Measurements from ENCODE around the gene KHDC1L. TPM values are rescaled to one million over a fixed set of nuclear protein-coding genes. Genes with fewer than 3 reads are reported as not detected.

The KHDC1L gene
- total RNA-seq, 1 experiment from 2014 or later: not detected

GRCh38 chr6:73207221-73207837 lies 18.0 kb downstream of the KHDC1L start:
- H3K27me3 Mint-ChIP-seq (ENCODE audit: low read depth): peaks cover 2% of the 10 kb centered on the region; the same call in 1 of the 2 replicates
- no peaks in the 10 kb centered on the region for H4K20me1 ChIP-seq (ENCODE audit: control insufficient read depth, insufficient read depth, insufficient read length)
- H3K9me3 Mint-ChIP-seq: peaks cover 17 to 20% of the 10 kb centered on the region in 2 experiments
- H2BK12ac ChIP-seq (ENCODE audit: insufficient read length, low read depth, low read length): no peak overlapping the region
- H2AFZ ChIP-seq (ENCODE audit: low read length): no peak overlapping the region
- TF ChIP-seq CTCF (conservative IDR thresholded peaks at IDR 0.05): no peak
- peaks cover 8 to 20% (median 12%) of the 10 kb centered on the region in 3 experiments; a peak in 6 of 7 replicates for H3K36me3 Mint-ChIP-seq (ENCODE audit: insufficient read depth in 1 of 3, low read depth in 3 of 3)
- DNase-seq: no peak
- H4K91ac ChIP-seq (ENCODE audit: insufficient read length, low read depth, low read length): no peak overlapping the region
- H3T11ph ChIP-seq (ENCODE audit: low read length): no peak overlapping the region
- peaks cover 6% of the 10 kb centered on the region for H3K4me1 ChIP-seq (ENCODE audit: insufficient read depth, low read length)
- H3K79me2 ChIP-seq (ENCODE audit: insufficient read depth, low read length): no peaks in the 10 kb centered on the region
- H3K18ac ChIP-seq (ENCODE audit: insufficient read length, low read depth, low read length): no peak overlapping the region
- no peak overlapping the region for H2BK20ac ChIP-seq (ENCODE audit: low read depth, low read length, poor library complexity, severe bottlenecking)
- H3K4me3 Mint-ChIP-seq: no peak overlapping the region
- no peaks in the 10 kb centered on the region for H3K79me1 ChIP-seq (ENCODE audit: insufficient read depth, low read depth, low read length, poor library complexity, severe bottlenecking)
- no peak overlapping the region for H2AK5ac ChIP-seq (ENCODE audit: insufficient read length, low read length)
- peaks cover 9 to 11% of the 10 kb centered on the region in 2 experiments for H3K4me1 Mint-ChIP-seq
- no peaks in the 10 kb centered on the region for H3K9me3 ChIP-seq (ENCODE audit: control insufficient read depth, low read depth, low read length)
- no peaks in the 10 kb centered on the region for H3K27me3 ChIP-seq (ENCODE audit: insufficient read depth, low read length)
- H3K23me2 ChIP-seq (ENCODE audit: insufficient read length, low read depth, low read length, poor library complexity, severe bottlenecking): no peaks in the 10 kb centered on the region
- no peak overlapping the region for H4K8ac ChIP-seq (replicated peaks; ENCODE audit: insufficient read length, low read depth, low read length)
- WGBS (ENCODE audit: extremely low coverage, insufficient read length, low lambda C conversion rate): no CpG with 5 or more reads among the region's 3 CpGs
- H3K4ac ChIP-seq (ENCODE audit: low read depth, low read length): no peak overlapping the region
- H3K27ac Mint-ChIP-seq: no peak overlapping the region
- H3K14ac ChIP-seq (ENCODE audit: insufficient read depth, low read length): no peak overlapping the region
- H3K27ac ChIP-seq (ENCODE audit: insufficient read length, low read depth, low read length): no peak overlapping the region
- no peak overlapping the region for H3K23ac ChIP-seq (ENCODE audit: insufficient read length, low read depth, low read length)
- no peak overlapping the region for H3K56ac ChIP-seq (ENCODE audit: insufficient read length, low read depth, low read length)
- no peak overlapping the region for H3K9ac ChIP-seq (ENCODE audit: extremely low read depth, insufficient read length, low read length)
- H2BK5ac ChIP-seq (ENCODE audit: insufficient read length, low read length): no peak overlapping the region
- no peak overlapping the region for H2BK15ac ChIP-seq (ENCODE audit: low read depth, low read length)
- H3K4me2 ChIP-seq (ENCODE audit: insufficient read depth, insufficient read length, low read length): no peak overlapping the region
- H2BK120ac ChIP-seq (ENCODE audit: low read depth, low read length, poor library complexity, severe bottlenecking): no peak overlapping the region
- no peak overlapping the region for H4K5ac ChIP-seq (ENCODE audit: insufficient read length, low read depth, low read length)

Measured in H9 (cell line).